Measurements from ENCODE around the gene SETD2.
"Not testable (repeated sequence)": the region's sequence is repeated elsewhere in the genome, so short reads cannot be mapped to it uniquely, and the experiment has no call there.

- TF ChIP-seq, protein P1, sequence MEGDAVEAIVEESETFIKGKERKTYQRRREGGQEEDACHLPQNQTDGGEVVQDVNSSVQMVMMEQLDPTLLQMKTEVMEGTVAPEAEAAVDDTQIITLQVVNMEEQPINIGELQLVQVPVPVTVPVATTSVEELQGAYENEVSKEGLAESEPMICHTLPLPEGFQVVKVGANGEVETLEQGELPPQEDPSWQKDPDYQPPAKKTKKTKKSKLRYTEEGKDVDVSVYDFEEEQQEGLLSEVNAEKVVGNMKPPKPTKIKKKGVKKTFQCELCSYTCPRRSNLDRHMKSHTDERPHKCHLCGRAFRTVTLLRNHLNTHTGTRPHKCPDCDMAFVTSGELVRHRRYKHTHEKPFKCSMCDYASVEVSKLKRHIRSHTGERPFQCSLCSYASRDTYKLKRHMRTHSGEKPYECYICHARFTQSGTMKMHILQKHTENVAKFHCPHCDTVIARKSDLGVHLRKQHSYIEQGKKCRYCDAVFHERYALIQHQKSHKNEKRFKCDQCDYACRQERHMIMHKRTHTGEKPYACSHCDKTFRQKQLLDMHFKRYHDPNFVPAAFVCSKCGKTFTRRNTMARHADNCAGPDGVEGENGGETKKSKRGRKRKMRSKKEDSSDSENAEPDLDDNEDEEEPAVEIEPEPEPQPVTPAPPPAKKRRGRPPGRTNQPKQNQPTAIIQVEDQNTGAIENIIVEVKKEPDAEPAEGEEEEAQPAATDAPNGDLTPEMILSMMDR (IDR thresholded peaks at IDR 0.05), result not testable (repeated sequence)
- TF ChIP-seq POLR2A (IDR thresholded peaks at IDR 0.05); POLR2AphosphoS5 (IDR thresholded peaks at IDR 0.05); EP300 (IDR thresholded peaks at IDR 0.05; ENCODE audit: low read depth): not testable (repeated sequence)
Measured at GRCh38 chr3:47119387-47119786, 44.5 kb downstream of the SETD2 start.

Data from transverse colon (tissue), 4 donors.